Peyer's patch (tissue), 4 donors: ENCODE results near the gene SLC26A8.

ENCODE experiments used
- CTCF ChIP-seq, 6 experiments: fragments of 450-650 bp in 4 of 6; fragments of 200-600 bp in 2 of 6; sonication (generic) in 1 of 6; IDR thresholded peaks; one replicate each; pipeline ENCODE4 v1.5.1; 2017 to 2019; ENCODE audit warnings: antibody characterized with exemption in 6 of 6, mild to moderate bottlenecking in 3 of 6, moderate library complexity in 1 of 6
- POLR2A ChIP-seq, 2 donors: fragments of 450-650 bp; IDR thresholded peaks; one replicate each; pipeline ENCODE4 v1.5.1; 2017; ENCODE audit warnings: antibody characterized with exemption in 2 of 2, mild to moderate bottlenecking in 2 of 2, moderate library complexity in 2 of 2

DNA sequence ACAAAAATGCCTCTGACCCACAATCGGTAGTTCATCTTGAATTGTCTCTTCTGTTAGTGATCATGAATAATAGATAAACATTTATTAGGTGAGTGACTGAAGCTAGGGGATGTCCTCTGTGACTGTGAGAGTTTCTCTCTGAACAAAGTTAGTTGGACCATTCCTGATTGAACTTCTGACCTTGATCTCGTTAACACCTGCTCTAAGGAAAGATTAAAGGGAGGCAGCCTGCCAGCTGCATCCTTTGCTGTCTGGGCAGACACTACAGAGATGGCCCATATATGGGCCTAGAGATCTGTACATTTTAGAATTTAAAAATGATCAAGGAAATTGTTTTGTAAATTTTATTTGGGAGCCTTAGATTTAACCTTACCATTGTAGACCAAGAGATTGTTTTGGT, 30.5 kb upstream of the SLC26A8 start:
- TF ChIP-seq CTCF (IDR thresholded peaks at IDR 0.05), result no peak
- no peak for TF ChIP-seq POLR2A (IDR thresholded peaks at IDR 0.05)
